ENCODE results near the gene RPS15.

The RPS15 gene

GRCh38 chr19:1438035-1438932, at the start of gene RPS15:
RPS15 (plus strand) TSS chr19:1438396; CDS start chr19:1438426, 30 bp downstream.
- peak; percentile 92 for DNase-seq (ENCODE audit: low spot score)

GRCh38 chr19:1388637-1389026, 49.6 kb upstream of the RPS15 start:
- DNase-seq (ENCODE audit: low spot score): no peak

GRCh38 chr19:1389033-1389940, 48.9 kb upstream of the RPS15 start:
- DNase-seq (ENCODE audit: low spot score): peak; percentile 93

GRCh38 chr19:1390890-1391423, 47.2 kb upstream of the RPS15 start:
- DNase-seq (ENCODE audit: low spot score): no peak

GRCh38 chr19:1392407-1392806, 45.8 kb upstream of the RPS15 start:
- DNase-seq (ENCODE audit: low spot score): no peak

- no peak for DNase-seq (ENCODE audit: low spot score)
Observed at GRCh38 chr19:1392939-1393530, 45.2 kb upstream of the RPS15 start.

- DNase-seq (ENCODE audit: low spot score): no peak
Observed at GRCh38 chr19:1393841-1394240, 44.4 kb upstream of the RPS15 start.

GRCh38 chr19:1394252-1395193, 43.7 kb upstream of the RPS15 start:
- DNase-seq (ENCODE audit: low spot score): peak; percentile 75

GRCh38 chr19:1395194-1396018, 42.8 kb upstream of the RPS15 start:
- DNase-seq (ENCODE audit: low spot score): no peak

GRCh38 chr19:1396019-1396767, 42.0 kb upstream of the RPS15 start:
- no peak for DNase-seq (ENCODE audit: low spot score)

GRCh38 chr19:1396768-1397679, 41.2 kb upstream of the RPS15 start:
- no peak for DNase-seq (ENCODE audit: low spot score)

GRCh38 chr19:1397838-1398237, 40.4 kb upstream of the RPS15 start:
- DNase-seq (ENCODE audit: low spot score): no peak

- no peak for DNase-seq (ENCODE audit: low spot score)
Observed at GRCh38 chr19:1399079-1399478, 39.1 kb upstream of the RPS15 start.

- no peak for DNase-seq (ENCODE audit: low spot score)
Observed at GRCh38 chr19:1399745-1400144, 38.5 kb upstream of the RPS15 start.

GRCh38 chr19:1400281-1401137, 37.7 kb upstream of the RPS15 start:
- DNase-seq (ENCODE audit: low spot score): no peak

GRCh38 chr19:1401138-1401888, 36.9 kb upstream of the RPS15 start, which contains the start of gene GAMT:
GAMT (minus strand) TSS chr19:1401542; CDS start chr19:1401476, 66 bp downstream.
- DNase-seq (ENCODE audit: low spot score): no peak

GRCh38 chr19:1401889-1402217, 36.3 kb upstream of the RPS15 start:
- DNase-seq (ENCODE audit: low spot score): no peak

Measured in globus pallidus (tissue), 1 donor.